GM12865 (cell line): ENCODE data around the gene EAPP.

Experiments used
- DNase-seq: peaks from one replicate; pipeline ENCODE4 v3.0.0; 2010; ENCODE audit warnings: low read depth
- H3K4me3 ChIP-seq: 2 replicates; pipeline ENCODE4 v1.5.1; 2011; ENCODE audit warnings: mild to moderate bottlenecking, low read depth, low read length, control low read depth
- CTCF ChIP-seq: IDR thresholded peaks from 2 replicates; pipeline ENCODE4 v1.5.1; 2011; ENCODE audit warnings: low read length, control low read depth, low read depth, inconsistent platforms; ENCODE audit not compliant: insufficient read depth; ENCODE audit errors: missing control alignments

Gene EAPP

GRCh38 chr14:34470319-34470718 lies 69.2 kb downstream of the EAPP start:
- H3K4me3 ChIP-seq = no peak overlapping the region
- TF ChIP-seq CTCF = no peak

GRCh38 chr14:34466691-34467090 lies 72.8 kb downstream of the EAPP start:
- DNase-seq = no peak
- no peak overlapping the region for H3K4me3 ChIP-seq
- no peak for TF ChIP-seq CTCF

More at GRCh38 chr14:34470319-34470718, 69.2 kb downstream of the EAPP start:
- DNase-seq = no peak
